ENCODE results near the gene SSBP4. TPM values are rescaled to one million over a fixed set of nuclear protein-coding genes. Genes with fewer than 3 reads are reported as not detected.

SSBP4 gene
- total and polyA plus RNA-seq, 2 of the 4 experiments (the other 2 are of a cell fraction): 14.9 to 39.7 TPM

- no peak for TF ChIP-seq RAD21 (IDR thresholded peaks at IDR 0.05; ENCODE audit: low read length)
- no peak for TF ChIP-seq CEBPB (IDR thresholded peaks at IDR 0.05; ENCODE audit: low read depth, low read length)
Measured at GRCh38 chr19:18441804-18442788, 22.9 kb downstream of the SSBP4 start (continued).

DNA sequence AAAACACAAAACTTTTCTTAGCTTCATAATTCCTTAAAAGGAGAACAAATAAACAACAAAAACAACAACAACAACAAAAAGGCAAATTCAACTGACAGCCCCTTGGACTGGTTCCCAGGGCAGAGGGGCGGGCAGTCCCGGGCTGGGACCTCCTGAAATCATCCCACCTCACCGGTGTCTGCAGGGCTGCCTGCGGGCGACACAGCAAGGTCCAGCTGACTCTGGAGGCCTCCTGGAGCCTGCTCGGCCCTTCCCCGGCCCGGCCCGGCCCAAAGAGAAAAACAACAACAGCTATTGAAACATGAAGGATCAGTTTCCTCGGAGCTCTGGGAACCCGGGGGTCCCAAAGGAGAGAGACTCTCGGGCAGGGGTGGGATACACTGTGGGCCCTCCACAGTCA, 23.7 kb downstream of the SSBP4 start:
- H3K4ac ChIP-seq (ENCODE audit: low read depth, low read length): no peak overlapping the region

More for the DNA sequence above, 23.7 kb downstream of the SSBP4 start:
- ATAC-seq (ENCODE audit: low read depth) (no peak), DNase-seq (no peak)
- no peak overlapping the region for H2BK5ac ChIP-seq (ENCODE audit: low read depth, low read length, poor library complexity, severe bottlenecking)
- TF ChIP-seq POLR2A (IDR thresholded peaks at IDR 0.05; ENCODE audit: low read depth, low read length) (no peak), CTCF (conservative IDR thresholded peaks at IDR 0.05; ENCODE audit: low read depth, low read length) (no peak)
- no peak overlapping the region for H3K9ac ChIP-seq (ENCODE audit: low read depth, low read length)
- peaks cover 14% of the 10 kb centered on the region; the same call in 1 of the 2 replicates for H3K4me1 ChIP-seq (ENCODE audit: control insufficient read depth, insufficient read depth, low read length)
- H3K79me1 ChIP-seq (ENCODE audit: low read depth in 1 of 2, low read length in 2 of 2): peaks cover 9 to 30% of the 10 kb centered on the region in 2 experiments
- H3K4me2 ChIP-seq (ENCODE audit: low read depth, low read length): no peak overlapping the region
- H3K27ac ChIP-seq (ENCODE audit: insufficient read depth, low read length): no peak overlapping the region
- no peak overlapping the region for H3K56ac ChIP-seq (ENCODE audit: extremely low read depth, insufficient read depth, low read length)
- H2BK15ac ChIP-seq (ENCODE audit: low read depth, low read length): no peak overlapping the region
- H2BK20ac ChIP-seq (ENCODE audit: low read depth, low read length): no peak overlapping the region
- CTCF ChIA-PET: no interaction called here
- 80% methylated on average over 6 of the region's 12 CpGs; no CpG with 5 or more reads in 1 of the 2 experiments for WGBS, 2 experiments (ENCODE audit: extremely low coverage in 2 of 2, insufficient read length in 1 of 2)
- H2AFZ ChIP-seq (replicated peaks; ENCODE audit: low read length, poor library complexity): no peak overlapping the region
- no peak overlapping the region for H4K5ac ChIP-seq (ENCODE audit: low read depth, low read length)
- no TSS peak for BruUV-seq (replicated peaks)
- intact Hi-C loops (cut with micrococcal nuclease) (no loop called here), dilution Hi-C loops (cut with HindIII; ENCODE audit: low sequenced_read_pairs, unreplicated experiment) (no loop called here), in situ Hi-C loops (cut with MboI; ENCODE audit: low sequenced_read_pairs) (no loop called here)
- no peak overlapping the region for H3K14ac ChIP-seq (replicated peaks; ENCODE audit: low read depth, low read length)
- H3K36me3 ChIP-seq (ENCODE audit: control insufficient read depth, insufficient read depth, low read length): peaks cover 43% of the 10 kb centered on the region
- H3K9me3 ChIP-seq (ENCODE audit: control insufficient read depth, insufficient read depth, low read length): no peaks in the 10 kb centered on the region
- POLR2A ChIA-PET (ENCODE audit: unreplicated experiment): no interaction called here
- H3K27me3 ChIP-seq (ENCODE audit: control insufficient read depth, insufficient read depth, low read length): no peaks in the 10 kb centered on the region
- no peak overlapping the region for H3K18ac ChIP-seq (ENCODE audit: low read depth, low read length)
- no peak overlapping the region for H2AK9ac ChIP-seq (replicated peaks; ENCODE audit: low read depth, low read length, poor library complexity)
- peaks cover 9% of the 10 kb centered on the region; the same call in 1 of the 2 replicates for H3K9me1 ChIP-seq (ENCODE audit: insufficient read depth, low read length)
- peaks cover 56% of the 10 kb centered on the region for H4K20me1 ChIP-seq (ENCODE audit: insufficient read depth, low read length)
- H4K8ac ChIP-seq (ENCODE audit: low read depth in 2 of 2, low read length in 2 of 2): no peak overlapping the region
- H3K23ac ChIP-seq (ENCODE audit: low read depth, low read length): no peak overlapping the region
- H2AK5ac ChIP-seq (ENCODE audit: low read depth, low read length): no peak overlapping the region
- H2BK120ac ChIP-seq (ENCODE audit: low read depth, low read length): no peak overlapping the region
- no peak overlapping the region for H4K91ac ChIP-seq (ENCODE audit: insufficient read depth, low read depth, low read length)
- no peak overlapping the region for H3K4me3 ChIP-seq (ENCODE audit: insufficient read depth, low read depth, low read length)
